HG02938 (cell line): ENCODE data around the gene BTN3A1.

Source experiments
- ATAC-seq: cut with Tn5 transposase; IDR thresholded peaks from one replicate; pipeline ENCODE4 v1.9.1; 2021; ENCODE audit warnings: mild to moderate bottlenecking, moderate library complexity; ENCODE audit not compliant: unreplicated experiment

BTN3A1 gene

GRCh38 chr6:26379292-26379691, 22.8 kb upstream of the BTN3A1 start:
- no peak for ATAC-seq

GRCh38 chr6:26379740-26380139, 22.3 kb upstream of the BTN3A1 start:
- ATAC-seq = no peak

- ATAC-seq = no peak
These were observed 21.8 kb upstream of the BTN3A1 start for GRCh38 chr6:26380256-26380655.

GRCh38 chr6:26382121-26382520, 20.0 kb upstream of the BTN3A1 start:
- no peak for ATAC-seq

- ATAC-seq = no peak
These were observed 18.3 kb upstream of the BTN3A1 start for GRCh38 chr6:26383624-26384417.

- no peak for ATAC-seq
These were observed 16.3 kb upstream of the BTN3A1 start for GRCh38 chr6:26385734-26386125.

- no peak for ATAC-seq
These were observed 14.5 kb upstream of the BTN3A1 start for GRCh38 chr6:26387565-26387964.

GRCh38 chr6:26388014-26388413, 14.1 kb upstream of the BTN3A1 start:
- ATAC-seq = no peak

GRCh38 chr6:26388441-26388840, 13.6 kb upstream of the BTN3A1 start:
- ATAC-seq = no peak

- ATAC-seq = no peak
These were observed 12.7 kb upstream of the BTN3A1 start for GRCh38 chr6:26389349-26389894.

GRCh38 chr6:26390531-26390930, 11.5 kb upstream of the BTN3A1 start:
- ATAC-seq = no peak

- no peak for ATAC-seq
These were observed 9.0 kb upstream of the BTN3A1 start for GRCh38 chr6:26392932-26393636.

- no peak for ATAC-seq
These were observed 7.8 kb upstream of the BTN3A1 start for GRCh38 chr6:26394289-26394688.

- ATAC-seq = no peak
These were observed 3.5 kb upstream of the BTN3A1 start for GRCh38 chr6:26398555-26398954.

GRCh38 chr6:26400626-26401025, 1.4 kb upstream of the BTN3A1 start:
- no peak for ATAC-seq

GRCh38 chr6:26401389-26401986, 587 bp upstream of the BTN3A1 start:
- ATAC-seq = no peak

GRCh38 chr6:26403893-26404292, 1.8 kb downstream of the BTN3A1 start:
- no peak for ATAC-seq

GRCh38 chr6:26404546-26404945, 2.5 kb downstream of the BTN3A1 start:
- no peak for ATAC-seq

- ATAC-seq = no peak
These were observed 7.0 kb downstream of the BTN3A1 start for GRCh38 chr6:26408828-26409730.

GRCh38 chr6:26411751-26412150, 9.7 kb downstream of the BTN3A1 start:
- no peak for ATAC-seq

GRCh38 chr6:26412228-26412627, 10.2 kb downstream of the BTN3A1 start:
- no peak for ATAC-seq
